Sigmoid colon (tissue), 4 donors: ENCODE data around the gene SLC25A41.

Experiments used
- CTCF ChIP-seq, 4 experiments: fragments of 450-650 bp in 3 of 4; fragments of 200-600 bp in 1 of 4; IDR thresholded peaks; one replicate each; pipeline ENCODE4 v1.5.1; 2016 to 2019; ENCODE audit warnings: antibody characterized with exemption in 4 of 4, mild to moderate bottlenecking in 3 of 4, moderate library complexity in 2 of 4
- EP300 ChIP-seq, 4 donors: sonication (generic); formaldehyde crosslinking; IDR thresholded peaks; one replicate each; pipeline ENCODE4 v1.6.1; 2017; ENCODE audit warnings: antibody characterized with exemption in 4 of 4
- POLR2AphosphoS5 ChIP-seq, 4 donors: sonication (generic); formaldehyde crosslinking; IDR thresholded peaks; one replicate each; pipeline ENCODE4 v1.6.1; 2017; ENCODE audit warnings: antibody characterized with exemption in 4 of 4

GRCh38 chr19:6479836-6480398, 46.4 kb upstream of the SLC25A41 start:
- TF ChIP-seq POLR2AphosphoS5 (IDR thresholded peaks at IDR 0.05): no peak
- TF ChIP-seq CTCF (IDR thresholded peaks at IDR 0.05): no peak
- no peak for TF ChIP-seq EP300 (IDR thresholded peaks at IDR 0.05)
